ENCODE results near the gene TMEM132D. TPM values are rescaled to one million over a fixed set of nuclear protein-coding genes. Genes with fewer than 3 reads are reported as not detected.

TMEM132D gene
- total RNA-seq, 1 donor from 2014 or later, result 1.6 TPM

- Histone ChIP-seq H3K27me3 (ENCODE audit: control insufficient read depth in 3 of 3, insufficient read depth in 3 of 3, low read length in 3 of 3) (no peaks in the 10 kb centered on the region), H3K4me1 (ENCODE audit: control insufficient read depth in 3 of 3, insufficient read depth in 3 of 3, low read length in 3 of 3) (no peaks in the 10 kb centered on the region), H3K27ac (ENCODE audit: low read depth, low read length) (no peak overlapping the region), H3K4me3 (ENCODE audit: low read length in 3 of 3) (no peak overlapping the region), H3K36me3 (ENCODE audit: control insufficient read depth in 3 of 3, insufficient read depth in 3 of 3, low read length in 3 of 3) (no peaks in the 10 kb centered on the region), H3K9ac (ENCODE audit: low read depth in 1 of 3, low read length in 3 of 3) (no peak overlapping the region), H3K9me3 (ENCODE audit: control insufficient read depth in 3 of 3, low read length in 3 of 3) (no peaks in the 10 kb centered on the region)
Measured at GRCh38 chr12:129716825-129717224, 187.0 kb downstream of the TMEM132D start.

- H3K9me3 ChIP-seq (ENCODE audit: control insufficient read depth in 3 of 3, low read length in 3 of 3), result peaks cover 3 to 6% (median 3%) of the 10 kb centered on the region in 3 donors
- H3K9ac ChIP-seq (ENCODE audit: low read depth in 1 of 3, low read length in 3 of 3), result no peak overlapping the region
- H3K27ac ChIP-seq (ENCODE audit: low read depth, low read length), result no peak overlapping the region
- no peak overlapping the region for H3K4me3 ChIP-seq (ENCODE audit: low read length in 3 of 3)
- H3K36me3 ChIP-seq (ENCODE audit: control insufficient read depth in 3 of 3, insufficient read depth in 3 of 3, low read length in 3 of 3), result no peaks in the 10 kb centered on the region
- H3K4me1 ChIP-seq (ENCODE audit: control insufficient read depth in 3 of 3, insufficient read depth in 3 of 3, low read length in 3 of 3), result no peaks in the 10 kb centered on the region
- no peaks in the 10 kb centered on the region for H3K27me3 ChIP-seq (ENCODE audit: control insufficient read depth in 3 of 3, insufficient read depth in 3 of 3, low read length in 3 of 3)
Measured at GRCh38 chr12:129706716-129707115, 197.1 kb downstream of the TMEM132D start.

GRCh38 chr12:129704232-129704830, 199.5 kb downstream of the TMEM132D start:
- Histone ChIP-seq H3K36me3 (ENCODE audit: control insufficient read depth in 3 of 3, insufficient read depth in 3 of 3, low read length in 3 of 3) (no peaks in the 10 kb centered on the region), H3K4me3 (ENCODE audit: low read length in 3 of 3) (no peak overlapping the region), H3K9me3 (ENCODE audit: control insufficient read depth in 3 of 3, low read length in 3 of 3) (peaks cover 0 to 3% (median 2%) of the 10 kb centered on the region in 3 donors), H3K27ac (ENCODE audit: low read depth, low read length) (no peak overlapping the region), H3K27me3 (ENCODE audit: control insufficient read depth in 3 of 3, insufficient read depth in 3 of 3, low read length in 3 of 3) (no peaks in the 10 kb centered on the region), H3K9ac (ENCODE audit: low read depth in 1 of 3, low read length in 3 of 3) (no peak overlapping the region), H3K4me1 (ENCODE audit: control insufficient read depth in 3 of 3, insufficient read depth in 3 of 3, low read length in 3 of 3) (no peaks in the 10 kb centered on the region)

DNA sequence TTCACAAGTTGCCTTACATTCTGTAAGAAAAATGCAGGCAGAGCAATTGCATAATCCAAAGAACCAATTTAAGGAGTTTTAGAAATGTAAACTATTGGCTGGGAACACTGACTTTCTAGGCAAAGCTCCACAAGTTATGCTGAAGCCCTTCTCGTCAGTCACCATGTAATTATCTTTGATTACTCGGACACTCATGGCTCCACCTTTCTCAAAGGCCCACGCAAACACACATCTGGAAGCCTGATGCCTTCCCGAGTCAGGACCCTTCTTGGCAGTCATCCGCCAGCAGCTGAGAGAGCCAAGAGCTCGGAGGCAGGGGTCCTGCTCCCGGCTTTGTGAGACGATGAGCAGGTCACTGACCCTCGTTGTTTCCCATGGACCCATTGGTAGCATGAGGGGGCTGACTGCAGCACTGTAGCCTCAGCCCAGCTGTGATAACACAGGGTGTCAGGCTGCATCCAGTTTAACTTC, 202.2 kb downstream of the TMEM132D start:
- Histone ChIP-seq H3K4me1 (ENCODE audit: control insufficient read depth in 3 of 3, insufficient read depth in 3 of 3, low read length in 3 of 3) (no peaks in the 10 kb centered on the region), H3K27ac (ENCODE audit: low read depth, low read length) (no peak overlapping the region), H3K27me3 (ENCODE audit: control insufficient read depth in 3 of 3, insufficient read depth in 3 of 3, low read length in 3 of 3) (no peaks in the 10 kb centered on the region), H3K9me3 (ENCODE audit: control insufficient read depth in 3 of 3, low read length in 3 of 3) (peaks cover 0 to 2% (median 0%) of the 10 kb centered on the region in 3 donors), H3K4me3 (ENCODE audit: low read length in 3 of 3) (no peak overlapping the region), H3K9ac (ENCODE audit: low read depth in 1 of 3, low read length in 3 of 3) (no peak overlapping the region), H3K36me3 (ENCODE audit: control insufficient read depth in 3 of 3, insufficient read depth in 3 of 3, low read length in 3 of 3) (no peaks in the 10 kb centered on the region)

GRCh38 chr12:129700036-129700435, 203.8 kb downstream of the TMEM132D start:
- no peaks in the 10 kb centered on the region for H3K9me3 ChIP-seq (ENCODE audit: control insufficient read depth in 3 of 3, low read length in 3 of 3)
- H3K4me1 ChIP-seq (ENCODE audit: control insufficient read depth in 3 of 3, insufficient read depth in 3 of 3, low read length in 3 of 3), result no peaks in the 10 kb centered on the region
- H3K9ac ChIP-seq (ENCODE audit: low read depth in 1 of 3, low read length in 3 of 3), result no peak overlapping the region
- H3K4me3 ChIP-seq (ENCODE audit: low read length in 3 of 3), result no peak overlapping the region
- H3K27ac ChIP-seq (ENCODE audit: low read depth, low read length), result no peak overlapping the region
- H3K27me3 ChIP-seq (ENCODE audit: control insufficient read depth in 3 of 3, insufficient read depth in 3 of 3, low read length in 3 of 3), result no peaks in the 10 kb centered on the region
- no peaks in the 10 kb centered on the region for H3K36me3 ChIP-seq (ENCODE audit: control insufficient read depth in 3 of 3, insufficient read depth in 3 of 3, low read length in 3 of 3)

- H3K27me3 ChIP-seq (ENCODE audit: control insufficient read depth in 3 of 3, insufficient read depth in 3 of 3, low read length in 3 of 3), result no peaks in the 10 kb centered on the region
- H3K27ac ChIP-seq (ENCODE audit: low read depth, low read length), result no peak overlapping the region
- no peaks in the 10 kb centered on the region for H3K36me3 ChIP-seq (ENCODE audit: control insufficient read depth in 3 of 3, insufficient read depth in 3 of 3, low read length in 3 of 3)
- H3K9me3 ChIP-seq (ENCODE audit: control insufficient read depth in 3 of 3, low read length in 3 of 3), result peaks cover 0 to 2% (median 0%) of the 10 kb centered on the region in 3 donors
- H3K4me1 ChIP-seq (ENCODE audit: control insufficient read depth in 3 of 3, insufficient read depth in 3 of 3, low read length in 3 of 3), result no peaks in the 10 kb centered on the region
- no peak overlapping the region for H3K4me3 ChIP-seq (ENCODE audit: low read length in 3 of 3)
- H3K9ac ChIP-seq (ENCODE audit: low read depth in 1 of 3, low read length in 3 of 3), result no peak overlapping the region
Measured at GRCh38 chr12:129696926-129697325, 206.9 kb downstream of the TMEM132D start.

DNA sequence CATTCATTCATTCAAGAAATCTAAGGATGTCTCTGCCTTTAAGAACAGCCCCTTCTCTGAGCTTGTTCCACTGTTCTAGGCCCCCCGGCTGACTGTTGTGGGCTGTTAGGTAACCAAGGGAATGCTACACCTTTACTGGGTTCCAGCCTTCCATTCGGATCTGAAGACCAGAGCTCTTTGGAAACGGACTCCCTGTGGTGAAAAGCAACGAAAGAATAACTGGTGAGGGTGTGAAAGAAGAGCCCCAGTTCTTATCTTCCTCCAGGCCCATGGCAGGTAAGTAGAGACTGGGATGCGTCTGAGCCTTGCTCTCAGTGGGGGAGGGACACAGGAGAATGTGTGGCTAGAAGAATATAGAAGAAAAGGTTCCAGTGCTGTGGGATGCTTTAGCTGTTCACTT, 207.4 kb downstream of the TMEM132D start:
- Histone ChIP-seq H3K27ac (ENCODE audit: low read depth, low read length) (no peak overlapping the region), H3K4me1 (ENCODE audit: control insufficient read depth in 3 of 3, insufficient read depth in 3 of 3, low read length in 3 of 3) (no peaks in the 10 kb centered on the region), H3K27me3 (ENCODE audit: control insufficient read depth in 3 of 3, insufficient read depth in 3 of 3, low read length in 3 of 3) (no peaks in the 10 kb centered on the region), H3K9ac (ENCODE audit: low read depth in 1 of 3, low read length in 3 of 3) (no peak overlapping the region), H3K36me3 (ENCODE audit: control insufficient read depth in 3 of 3, insufficient read depth in 3 of 3, low read length in 3 of 3) (no peaks in the 10 kb centered on the region), H3K9me3 (ENCODE audit: control insufficient read depth in 3 of 3, low read length in 3 of 3) (peaks cover 0 to 2% (median 0%) of the 10 kb centered on the region in 3 donors), H3K4me3 (ENCODE audit: low read length in 3 of 3) (no peak overlapping the region)

- Histone ChIP-seq H3K4me3 (ENCODE audit: low read length in 3 of 3) (no peak overlapping the region), H3K9me3 (ENCODE audit: control insufficient read depth in 3 of 3, low read length in 3 of 3) (peaks cover 0 to 2% (median 0%) of the 10 kb centered on the region in 3 donors), H3K27me3 (ENCODE audit: control insufficient read depth in 3 of 3, insufficient read depth in 3 of 3, low read length in 3 of 3) (no peaks in the 10 kb centered on the region), H3K9ac (ENCODE audit: low read depth in 1 of 3, low read length in 3 of 3) (no peak overlapping the region), H3K27ac (ENCODE audit: low read depth, low read length) (no peak overlapping the region), H3K4me1 (ENCODE audit: control insufficient read depth in 3 of 3, insufficient read depth in 3 of 3, low read length in 3 of 3) (no peaks in the 10 kb centered on the region), H3K36me3 (ENCODE audit: control insufficient read depth in 3 of 3, insufficient read depth in 3 of 3, low read length in 3 of 3) (no peaks in the 10 kb centered on the region)
Measured at GRCh38 chr12:129693731-129694130, 210.1 kb downstream of the TMEM132D start.

GRCh38 chr12:129687731-129688130, 216.1 kb downstream of the TMEM132D start:
- H3K4me1 ChIP-seq (ENCODE audit: control insufficient read depth in 3 of 3, insufficient read depth in 3 of 3, low read length in 3 of 3), result no peaks in the 10 kb centered on the region
- H3K9me3 ChIP-seq (ENCODE audit: control insufficient read depth in 3 of 3, low read length in 3 of 3), result peaks cover 0 to 7% (median 0%) of the 10 kb centered on the region in 3 donors
- no peaks in the 10 kb centered on the region for H3K27me3 ChIP-seq (ENCODE audit: control insufficient read depth in 3 of 3, insufficient read depth in 3 of 3, low read length in 3 of 3)
- no peak overlapping the region for H3K27ac ChIP-seq (ENCODE audit: low read depth, low read length)
- no peak overlapping the region for H3K9ac ChIP-seq (ENCODE audit: low read depth in 1 of 3, low read length in 3 of 3)
- no peaks in the 10 kb centered on the region for H3K36me3 ChIP-seq (ENCODE audit: control insufficient read depth in 3 of 3, insufficient read depth in 3 of 3, low read length in 3 of 3)
- no peak overlapping the region for H3K4me3 ChIP-seq (ENCODE audit: low read length in 3 of 3)

DNA sequence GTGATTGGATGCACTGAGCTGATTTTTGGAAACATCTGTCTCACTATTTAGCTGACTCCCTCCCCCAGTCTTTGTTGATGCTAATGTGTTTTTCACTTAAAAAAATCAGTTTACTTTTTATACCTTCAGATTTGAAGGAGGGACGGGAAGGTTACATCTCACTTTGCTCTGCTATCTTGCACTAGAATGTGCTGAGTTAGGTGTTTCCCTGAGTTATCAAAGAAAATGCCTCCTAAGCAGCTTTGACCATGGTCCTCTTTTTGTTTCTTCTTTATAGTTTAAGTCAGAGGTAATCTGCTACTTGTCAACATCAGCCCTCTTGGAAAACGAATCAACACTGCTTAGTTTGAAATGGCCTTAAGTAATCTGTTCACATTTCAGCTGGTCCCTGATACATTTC, 222.0 kb downstream of the TMEM132D start:
- H3K9me3 ChIP-seq (ENCODE audit: control insufficient read depth in 3 of 3, low read length in 3 of 3), result peaks cover 0 to 17% (median 10%) of the 10 kb centered on the region in 3 donors
- no peaks in the 10 kb centered on the region for H3K36me3 ChIP-seq (ENCODE audit: control insufficient read depth in 3 of 3, insufficient read depth in 3 of 3, low read length in 3 of 3)

More for the DNA sequence above, 222.0 kb downstream of the TMEM132D start:
- Histone ChIP-seq H3K27me3 (ENCODE audit: control insufficient read depth in 3 of 3, insufficient read depth in 3 of 3, low read length in 3 of 3) (no peaks in the 10 kb centered on the region), H3K4me3 (ENCODE audit: low read length in 3 of 3) (no peak overlapping the region), H3K4me1 (ENCODE audit: control insufficient read depth in 3 of 3, insufficient read depth in 3 of 3, low read length in 3 of 3) (no peaks in the 10 kb centered on the region), H3K27ac (ENCODE audit: low read depth, low read length) (no peak overlapping the region), H3K9ac (ENCODE audit: low read depth in 1 of 3, low read length in 3 of 3) (no peak overlapping the region)
